ENCODE data around the gene PRPF40A.

PRPF40A gene

DNA sequence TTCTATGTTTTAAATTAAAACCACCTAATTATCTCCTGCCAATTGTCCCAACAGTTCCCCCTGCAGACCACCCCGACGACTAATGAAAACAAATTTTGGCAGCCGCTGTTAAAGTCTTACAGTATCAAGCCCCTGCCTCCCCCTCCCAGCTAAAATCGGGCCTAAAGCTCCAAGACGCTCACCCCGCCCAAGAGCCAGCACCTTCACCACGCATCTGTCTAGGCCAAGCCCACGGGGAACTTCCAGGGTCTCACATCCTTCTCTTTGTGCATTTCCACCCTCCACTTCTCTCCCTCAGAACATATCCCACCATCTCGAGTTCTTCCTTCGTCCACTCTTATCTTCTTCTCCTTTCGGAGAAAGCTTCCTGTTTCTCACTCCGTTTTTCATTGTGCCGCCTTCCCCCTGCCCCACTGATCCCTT lies 445 bp downstream of the PRPF40A start:
- DNase-seq, result peak; percentile 3

DNA sequence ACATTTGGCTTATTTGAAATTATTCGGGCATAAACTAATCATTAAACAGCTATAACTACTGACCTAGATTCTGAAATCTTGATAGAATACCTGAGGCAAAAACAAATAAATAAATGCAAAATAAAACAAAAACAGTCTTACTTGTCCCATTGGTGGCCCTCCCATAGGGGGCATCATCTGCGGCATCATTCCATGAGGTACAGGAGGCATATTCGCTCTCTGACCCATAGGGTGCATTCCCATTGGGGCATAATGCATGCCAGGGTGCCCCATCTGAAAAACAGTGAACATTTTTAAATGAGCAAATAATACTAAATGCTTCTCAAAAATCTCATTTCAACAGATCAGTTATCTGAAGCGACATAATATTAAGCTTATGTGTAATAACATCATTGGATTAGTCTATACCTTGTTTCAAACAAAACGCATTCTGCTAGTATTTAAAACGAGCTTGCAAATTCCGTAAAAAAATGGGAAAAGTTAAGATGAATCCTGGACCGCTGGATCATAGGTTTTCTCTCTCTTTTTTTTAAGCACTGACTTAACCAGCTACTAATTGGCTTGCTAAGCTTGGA lies 1.3 kb downstream of the PRPF40A start:
- no peak for DNase-seq

DNA sequence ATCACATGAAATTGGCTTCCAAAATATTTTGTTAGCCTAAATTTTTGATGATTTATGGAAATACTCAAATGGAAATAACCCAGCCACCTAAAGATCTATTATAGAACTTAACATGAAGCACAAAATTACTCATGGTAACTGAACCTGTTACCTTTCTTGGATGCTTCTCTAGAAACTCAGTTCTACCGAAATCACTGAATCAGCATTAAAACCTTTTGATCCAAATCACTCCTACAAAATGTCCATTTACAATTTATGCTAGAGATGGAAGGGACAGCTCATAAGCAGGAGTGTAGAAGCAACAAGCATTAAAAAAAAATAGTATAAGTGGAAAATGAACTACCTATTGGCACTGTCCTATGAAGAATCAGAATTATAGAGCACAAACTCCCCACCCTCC lies 2.1 kb downstream of the PRPF40A start:
- DNase-seq, result no peak

- no peak for DNase-seq
Measured at GRCh38 chr2:152710713-152711112, 6.5 kb downstream of the PRPF40A start.

GRCh38 chr2:152708742-152709141 lies 8.5 kb downstream of the PRPF40A start:
- DNase-seq, result no peak

- DNase-seq, result no peak
Measured at GRCh38 chr2:152706477-152707021, 10.7 kb downstream of the PRPF40A start.

- no peak for DNase-seq
Measured at GRCh38 chr2:152701198-152701597, 16.1 kb downstream of the PRPF40A start.

DNA sequence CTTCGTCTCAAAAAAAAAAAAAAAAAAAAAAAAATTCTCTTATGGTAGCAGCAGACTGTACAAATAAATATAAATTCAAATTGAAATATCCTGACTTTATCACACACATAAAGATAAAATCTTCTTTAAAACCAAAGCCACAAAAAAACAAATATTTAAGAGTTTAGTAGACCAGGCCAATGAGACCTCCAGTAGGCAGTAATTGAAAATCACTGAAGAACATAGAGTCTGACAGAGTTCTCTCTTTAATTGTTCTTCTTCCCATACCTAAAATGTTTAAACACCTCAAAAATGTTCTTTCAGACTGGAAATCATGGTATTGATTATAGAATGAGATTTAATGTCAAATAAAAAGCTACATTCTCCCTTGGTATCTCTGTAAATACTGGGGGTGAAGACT lies 20.8 kb downstream of the PRPF40A start:
- DNase-seq, result no peak

DNA sequence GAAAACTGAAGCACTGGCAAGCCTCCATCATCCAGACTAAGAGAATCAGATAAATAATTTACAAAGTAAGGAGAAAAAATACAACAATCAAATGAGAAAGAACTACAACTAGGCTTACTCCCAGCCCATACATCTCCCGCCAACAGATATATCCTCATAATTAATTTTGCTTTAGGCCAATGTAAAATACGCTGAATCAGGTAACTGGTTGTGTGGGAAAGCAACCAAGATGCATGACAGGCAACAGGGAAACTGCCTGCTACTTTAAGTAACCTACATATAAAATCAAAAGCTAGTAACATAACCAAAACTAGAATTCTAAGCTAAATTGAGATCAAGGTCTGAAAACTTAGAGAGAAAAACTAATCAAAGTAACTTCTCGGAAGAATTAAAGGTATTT lies 21.5 kb downstream of the PRPF40A start:
- DNase-seq, result no peak

- DNase-seq, result no peak
Measured at GRCh38 chr2:152694161-152694661, 23.1 kb downstream of the PRPF40A start.

GRCh38 chr2:152693033-152693432 lies 24.2 kb downstream of the PRPF40A start:
- no peak for DNase-seq

- no peak for DNase-seq
Measured at GRCh38 chr2:152686321-152686720, 30.9 kb downstream of the PRPF40A start.

DNA sequence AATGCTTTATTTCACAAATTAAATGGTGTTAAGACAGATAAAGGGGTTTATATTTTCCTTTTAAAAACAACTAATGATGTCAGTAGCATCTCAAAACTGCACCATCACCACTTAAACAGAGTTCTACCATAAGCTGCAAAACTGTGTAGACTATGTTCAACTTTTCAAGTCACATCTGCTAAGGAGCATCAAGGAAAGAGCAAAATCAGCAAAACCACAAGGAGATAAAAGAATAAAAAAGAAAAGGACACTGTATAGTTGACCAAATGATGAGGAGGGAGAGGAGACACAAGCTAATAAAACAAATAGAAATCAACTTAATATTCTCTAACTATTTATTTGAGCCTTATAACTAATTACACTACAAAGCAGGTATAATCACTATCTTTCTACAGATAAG lies 33.9 kb downstream of the PRPF40A start:
- DNase-seq, result no peak

GRCh38 chr2:152682663-152683062 lies 34.6 kb downstream of the PRPF40A start:
- DNase-seq, result no peak

GRCh38 chr2:152678808-152679207 lies 38.5 kb downstream of the PRPF40A start:
- DNase-seq, result no peak

GRCh38 chr2:152676461-152676860 lies 40.8 kb downstream of the PRPF40A start:
- DNase-seq, result no peak

DNA sequence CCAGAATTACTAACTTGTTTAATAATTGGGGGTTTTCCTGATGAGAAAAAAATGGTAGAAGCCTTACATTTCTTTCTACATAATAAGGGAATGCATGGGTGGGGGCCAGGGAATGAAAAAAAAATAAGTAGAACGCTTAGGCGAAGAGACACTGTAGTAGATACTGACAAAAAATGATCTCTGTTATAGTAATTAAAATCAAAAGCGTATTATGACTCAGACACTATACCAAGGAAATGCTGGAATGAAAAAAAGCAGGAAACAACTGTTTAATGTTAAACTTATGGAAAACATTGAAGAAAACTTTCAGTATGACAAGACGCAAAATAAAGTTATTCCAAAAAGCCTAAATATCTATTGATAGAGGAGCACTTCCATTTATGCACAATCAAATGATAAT lies 42.9 kb downstream of the PRPF40A start:
- no peak for DNase-seq

- no peak for DNase-seq
Measured at GRCh38 chr2:152664725-152665124, 52.5 kb downstream of the PRPF40A start.

- DNase-seq, result no peak
Measured at GRCh38 chr2:152661076-152661475, 56.2 kb downstream of the PRPF40A start.

- no peak for DNase-seq
Measured at GRCh38 chr2:152658221-152658620, 59.0 kb downstream of the PRPF40A start.

- DNase-seq, result no peak
Measured at GRCh38 chr2:152657043-152657442, 60.2 kb downstream of the PRPF40A start.

DNA sequence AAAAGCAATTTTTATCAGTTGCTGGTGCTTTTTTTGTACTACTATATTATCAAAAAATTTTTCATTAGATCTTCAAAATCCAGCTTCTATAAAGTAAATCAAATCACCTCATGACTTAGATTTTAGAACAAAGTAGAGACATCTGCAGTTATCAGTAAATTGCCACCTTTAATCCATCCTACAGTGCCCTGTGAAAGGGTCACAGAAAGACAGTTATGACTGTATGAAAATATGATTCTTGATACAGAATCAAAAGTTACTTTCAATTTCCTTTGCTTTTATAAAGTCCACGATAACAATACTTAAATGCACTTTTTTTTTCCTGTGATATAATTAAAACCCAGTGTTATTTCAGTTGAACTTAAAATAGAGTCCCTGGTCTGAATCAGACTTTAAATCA lies 61.4 kb downstream of the PRPF40A start:
- no peak for DNase-seq

GRCh38 chr2:152651834-152652233 lies 65.4 kb downstream of the PRPF40A start:
- DNase-seq, result no peak

DNA sequence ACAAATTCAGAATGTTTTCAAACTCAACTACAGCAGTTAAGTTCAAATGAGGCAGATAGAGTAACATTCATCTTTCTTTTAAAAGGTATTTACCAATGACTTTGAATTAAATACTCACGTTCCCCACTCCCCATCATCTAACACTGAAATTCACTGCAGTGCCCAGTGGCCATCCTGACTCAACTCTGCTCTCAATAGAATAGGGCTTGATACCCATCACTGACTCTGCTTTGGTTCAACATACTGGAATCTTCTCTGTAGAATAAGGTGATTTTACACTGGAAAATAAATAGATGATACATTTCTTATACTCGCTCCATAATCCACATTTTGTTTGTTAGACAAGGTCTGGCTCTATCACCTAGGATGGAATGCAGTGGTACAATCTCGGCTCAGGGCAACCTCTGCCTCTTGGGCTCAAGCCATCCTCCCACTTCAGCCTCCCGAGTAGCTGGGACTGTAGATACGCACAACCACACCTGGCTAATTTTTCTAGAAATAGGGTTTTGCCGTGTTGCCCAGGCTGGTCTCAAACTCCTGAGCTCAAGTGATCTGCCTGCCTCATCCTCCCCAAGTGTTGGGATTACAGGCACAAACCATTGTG lies 66.4 kb downstream of the PRPF40A start:
- no peak for DNase-seq

- DNase-seq, result no peak
Measured at GRCh38 chr2:152649997-152650396, 67.3 kb downstream of the PRPF40A start.

All from NCI-H510A treated with DMSO at 0.1 percent for 48 hours (cell line).